ENCODE results near the gene ARPC1B. TPM values are rescaled to one million over a fixed set of nuclear protein-coding genes. Genes with fewer than 3 reads are reported as not detected.
"Not testable (repeated sequence)": the region's sequence is repeated elsewhere in the genome, so short reads cannot be mapped to it uniquely, and the experiment has no call there.

ARPC1B gene
- total RNA-seq, 1 donor from 2014 or later, result 264 TPM

GRCh38 chr7:99384523-99384922 is 10.0 kb downstream of the ARPC1B start:
- peak overlapping the region; percentile 28 for H3K27ac Mint-ChIP-seq
- DNase-seq (ENCODE audit: low spot score), result no peak
- no peak overlapping the region for H3K4me3 Mint-ChIP-seq (ENCODE audit: low read depth)
- H3K4me1 Mint-ChIP-seq (ENCODE audit: low read depth), result peaks cover 25% of the 10 kb centered on the region
- peaks cover 62% of the 10 kb centered on the region for H3K36me3 Mint-ChIP-seq (ENCODE audit: low read depth)
- no peaks in the 10 kb centered on the region for H3K9me3 Mint-ChIP-seq
- no peaks in the 10 kb centered on the region for H3K27me3 Mint-ChIP-seq (ENCODE audit: low read depth)
- intact Hi-C loops (cut with micrococcal nuclease), result no loop called here

- H3K27ac Mint-ChIP-seq, result no peak overlapping the region
- peaks cover 58% of the 10 kb centered on the region for H3K36me3 Mint-ChIP-seq (ENCODE audit: low read depth)
- no peaks in the 10 kb centered on the region for H3K27me3 Mint-ChIP-seq (ENCODE audit: low read depth)
- intact Hi-C loops (cut with micrococcal nuclease), result no loop called here
- no peak overlapping the region for H3K4me3 Mint-ChIP-seq (ENCODE audit: low read depth)
- DNase-seq (ENCODE audit: low spot score), result no peak
- H3K4me1 Mint-ChIP-seq (ENCODE audit: low read depth), result peaks cover 16% of the 10 kb centered on the region
- H3K9me3 Mint-ChIP-seq, result no peaks in the 10 kb centered on the region
These were observed 11.0 kb downstream of the ARPC1B start for GRCh38 chr7:99385564-99385963.

GRCh38 chr7:99386584-99387238 is 12.2 kb downstream of the ARPC1B start:
- Mint-ChIP-seq H3K4me3 (ENCODE audit: low read depth) (no peak overlapping the region), H3K27me3 (ENCODE audit: low read depth) (no peaks in the 10 kb centered on the region), H3K9me3 (no peaks in the 10 kb centered on the region), H3K27ac (peak overlapping the region; percentile 50), H3K4me1 (ENCODE audit: low read depth) (peaks cover 9% of the 10 kb centered on the region), H3K36me3 (ENCODE audit: low read depth) (peaks cover 60% of the 10 kb centered on the region)
- intact Hi-C loops (cut with micrococcal nuclease), result no loop called here
- DNase-seq (ENCODE audit: low spot score), result no peak

- H3K9me3 Mint-ChIP-seq; H3K27me3 Mint-ChIP-seq (ENCODE audit: low read depth); DNase-seq (ENCODE audit: low spot score); intact Hi-C loops (cut with micrococcal nuclease); H3K4me3 Mint-ChIP-seq (ENCODE audit: low read depth): not testable (repeated sequence)
- peaks cover 64% of the 10 kb centered on the region for H3K36me3 Mint-ChIP-seq (ENCODE audit: low read depth)
- peak overlapping the region; percentile 50 for H3K27ac Mint-ChIP-seq
- peaks cover 12% of the 10 kb centered on the region for H3K4me1 Mint-ChIP-seq (ENCODE audit: low read depth)
These were observed 12.7 kb downstream of the ARPC1B start for GRCh38 chr7:99387239-99387635.

DNA sequence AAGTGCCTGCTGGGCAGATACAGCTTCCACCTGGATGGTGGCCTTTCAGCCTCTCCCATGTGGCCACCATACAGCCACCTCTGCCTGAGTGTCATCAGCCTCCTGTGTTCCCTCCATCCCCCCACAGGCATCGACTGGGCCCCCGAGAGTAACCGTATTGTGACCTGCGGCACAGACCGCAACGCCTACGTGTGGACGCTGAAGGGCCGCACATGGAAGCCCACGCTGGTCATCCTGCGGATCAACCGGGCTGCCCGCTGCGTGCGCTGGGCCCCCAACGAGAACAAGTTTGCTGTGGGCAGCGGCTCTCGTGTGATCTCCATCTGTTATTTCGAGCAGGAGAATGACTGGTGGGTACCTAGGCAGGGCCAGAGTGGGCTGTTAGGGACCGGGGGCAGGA is 13.4 kb downstream of the ARPC1B start:
- H3K36me3 Mint-ChIP-seq (ENCODE audit: low read depth), result peaks cover 69% of the 10 kb centered on the region
- H3K27me3 Mint-ChIP-seq (ENCODE audit: low read depth), result no peaks in the 10 kb centered on the region

GRCh38 chr7:99389772-99390171 is 15.2 kb downstream of the ARPC1B start:
- no peak for DNase-seq (ENCODE audit: low spot score)
- intact Hi-C loops (cut with micrococcal nuclease), result no loop called here
- no peaks in the 10 kb centered on the region for H3K9me3 Mint-ChIP-seq
- no peak overlapping the region for H3K27ac Mint-ChIP-seq
- H3K4me3 Mint-ChIP-seq (ENCODE audit: low read depth), result no peak overlapping the region
- H3K4me1 Mint-ChIP-seq (ENCODE audit: low read depth), result peaks cover 9% of the 10 kb centered on the region
- no peaks in the 10 kb centered on the region for H3K27me3 Mint-ChIP-seq (ENCODE audit: low read depth)
- peaks cover 77% of the 10 kb centered on the region for H3K36me3 Mint-ChIP-seq (ENCODE audit: low read depth)

More for the DNA sequence above, 13.4 kb downstream of the ARPC1B start:
- intact Hi-C loops (cut with micrococcal nuclease), result no loop called here
- Mint-ChIP-seq H3K27ac (no peak overlapping the region), H3K4me1 (ENCODE audit: low read depth) (peaks cover 12% of the 10 kb centered on the region), H3K4me3 (ENCODE audit: low read depth) (no peak overlapping the region), H3K9me3 (no peaks in the 10 kb centered on the region)
- DNase-seq (ENCODE audit: low spot score), result no peak

- no peak overlapping the region for H3K4me3 Mint-ChIP-seq (ENCODE audit: low read depth)
- H3K27me3 Mint-ChIP-seq (ENCODE audit: low read depth), result no peaks in the 10 kb centered on the region
- H3K27ac Mint-ChIP-seq, result no peak overlapping the region
- peaks cover 9% of the 10 kb centered on the region for H3K4me1 Mint-ChIP-seq (ENCODE audit: low read depth)
- intact Hi-C loops (cut with micrococcal nuclease), result no loop called here
- no peaks in the 10 kb centered on the region for H3K9me3 Mint-ChIP-seq
- H3K36me3 Mint-ChIP-seq (ENCODE audit: low read depth), result peaks cover 85% of the 10 kb centered on the region
- DNase-seq (ENCODE audit: low spot score), result no peak
These were observed 16.5 kb downstream of the ARPC1B start for GRCh38 chr7:99390941-99391602.

DNA sequence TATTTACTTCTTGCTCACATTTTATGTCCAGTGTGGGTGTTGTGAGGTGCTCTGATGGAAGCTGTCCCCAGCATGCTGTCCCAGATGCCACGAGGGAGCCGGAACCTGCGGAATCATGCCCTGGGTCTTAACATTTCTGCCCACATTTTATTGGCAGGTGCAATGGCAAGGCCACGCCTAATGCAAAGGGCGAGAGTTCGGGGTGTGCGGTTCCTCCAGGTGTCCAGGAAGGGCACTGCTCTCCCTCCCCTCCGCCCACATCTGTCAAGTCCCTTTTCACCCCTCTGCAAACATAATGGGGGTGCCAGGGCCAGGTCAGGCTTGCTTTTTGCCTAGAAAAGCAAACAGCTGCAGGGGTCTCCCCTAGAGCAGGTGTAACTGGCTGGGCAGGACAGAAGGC is 17.5 kb downstream of the ARPC1B start:
- peaks cover 7% of the 10 kb centered on the region for H3K4me1 Mint-ChIP-seq (ENCODE audit: low read depth)
- no peak overlapping the region for H3K4me3 Mint-ChIP-seq (ENCODE audit: low read depth)
- H3K9me3 Mint-ChIP-seq, result no peaks in the 10 kb centered on the region
- intact Hi-C loops (cut with micrococcal nuclease), result loop anchor here (2.0 kb wide), 1 partner anchor 17 kb away; the partner anchor contains the start of gene ARPC1B
- DNase-seq (ENCODE audit: low spot score), result no peak
- peak overlapping the region; percentile 8 for H3K27ac Mint-ChIP-seq
- no peaks in the 10 kb centered on the region for H3K27me3 Mint-ChIP-seq (ENCODE audit: low read depth)
- peaks cover 83% of the 10 kb centered on the region for H3K36me3 Mint-ChIP-seq (ENCODE audit: low read depth)

GRCh38 chr7:99392659-99393354 is 18.3 kb downstream of the ARPC1B start:
- intact Hi-C loops (cut with micrococcal nuclease), result loop anchor here (2.0 kb wide), 1 partner anchor 18 kb away; the partner anchor contains the start of gene ARPC1B
- peak overlapping the region; percentile 55 for H3K27ac Mint-ChIP-seq
- peaks cover 8% of the 10 kb centered on the region for H3K4me1 Mint-ChIP-seq (ENCODE audit: low read depth)
- peaks cover 86% of the 10 kb centered on the region for H3K36me3 Mint-ChIP-seq (ENCODE audit: low read depth)
- peak; percentile 78 for DNase-seq (ENCODE audit: low spot score)
- no peaks in the 10 kb centered on the region for H3K27me3 Mint-ChIP-seq (ENCODE audit: low read depth)
- H3K4me3 Mint-ChIP-seq (ENCODE audit: low read depth), result peak overlapping the region; percentile 54
- H3K9me3 Mint-ChIP-seq, result no peaks in the 10 kb centered on the region

DNA sequence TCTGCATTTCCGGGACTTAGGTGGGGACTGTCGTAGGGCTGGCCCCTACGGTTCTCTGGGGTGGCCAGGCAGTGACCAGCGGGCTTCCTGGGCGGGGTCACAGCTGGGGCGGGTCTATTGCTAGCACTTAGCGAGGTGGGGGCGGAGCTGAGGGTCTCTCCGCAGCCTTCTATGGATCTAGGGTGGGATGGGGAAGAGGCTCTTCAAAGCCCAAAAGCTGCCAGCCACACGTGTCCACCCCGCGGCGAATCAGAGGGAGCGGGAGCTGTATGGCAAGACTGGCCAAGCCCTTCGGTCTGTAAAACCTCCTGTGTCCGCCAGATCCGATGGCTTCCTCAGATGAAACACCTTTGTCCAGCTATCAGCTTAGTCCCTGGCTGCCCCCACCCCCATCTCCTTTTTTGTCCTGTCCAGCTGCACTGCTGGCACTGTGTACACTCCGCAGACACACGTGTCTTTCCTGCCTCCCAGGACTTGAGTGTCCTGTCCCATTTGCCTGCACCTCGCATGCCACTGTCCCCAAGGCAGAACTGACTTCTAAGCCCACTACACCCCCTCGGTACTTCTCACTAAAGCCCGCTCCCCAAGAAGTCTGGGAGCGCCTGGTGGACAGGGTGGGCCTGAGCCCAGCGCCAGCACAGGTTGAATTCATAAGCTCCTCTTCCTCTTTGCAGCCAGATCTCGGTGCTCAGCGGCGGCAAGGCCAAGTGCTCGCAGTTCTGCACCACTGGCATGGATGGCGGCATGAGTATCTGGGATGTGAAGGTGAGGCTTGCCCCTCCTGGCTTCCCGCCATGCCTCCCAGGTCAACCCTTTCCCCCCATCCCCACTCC is 19.0 kb downstream of the ARPC1B start:
- peak overlapping the region; percentile 55 for H3K27ac Mint-ChIP-seq
- H3K27me3 Mint-ChIP-seq (ENCODE audit: low read depth), result no peaks in the 10 kb centered on the region
- intact Hi-C loops (cut with micrococcal nuclease), result loop anchor here (2.0 kb wide), 1 partner anchor 19 kb away; the partner anchor contains the start of gene ARPC1B
- no peaks in the 10 kb centered on the region for H3K9me3 Mint-ChIP-seq
- peak overlapping the region; percentile 30 for H3K4me3 Mint-ChIP-seq (ENCODE audit: low read depth)
- H3K36me3 Mint-ChIP-seq (ENCODE audit: low read depth), result peaks cover 86% of the 10 kb centered on the region
- H3K4me1 Mint-ChIP-seq (ENCODE audit: low read depth), result peaks cover 12% of the 10 kb centered on the region
- no peak for DNase-seq (ENCODE audit: low spot score)

DNA sequence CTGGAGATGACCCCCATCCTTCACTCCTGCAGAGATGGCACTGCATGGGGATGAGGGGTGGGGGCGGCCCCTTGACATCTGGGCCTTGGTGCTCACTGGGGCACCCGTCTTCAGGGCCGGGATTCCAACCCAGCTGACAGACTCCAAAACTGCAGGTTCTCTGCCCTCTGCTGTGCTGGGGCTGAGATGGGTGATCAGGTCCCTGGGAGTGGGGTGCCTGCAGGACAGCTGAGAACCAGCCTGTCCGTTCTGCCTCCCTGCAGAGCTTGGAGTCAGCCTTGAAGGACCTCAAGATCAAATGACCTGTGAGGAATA is 19.6 kb downstream of the ARPC1B start:
- no peak for DNase-seq (ENCODE audit: low spot score)
- H3K36me3 Mint-ChIP-seq (ENCODE audit: low read depth), result peaks cover 87% of the 10 kb centered on the region
- intact Hi-C loops (cut with micrococcal nuclease), result no loop called here
- no peak overlapping the region for H3K4me3 Mint-ChIP-seq (ENCODE audit: low read depth)
- H3K27me3 Mint-ChIP-seq (ENCODE audit: low read depth), result no peaks in the 10 kb centered on the region
- peaks cover 12% of the 10 kb centered on the region for H3K4me1 Mint-ChIP-seq (ENCODE audit: low read depth)
- no peaks in the 10 kb centered on the region for H3K9me3 Mint-ChIP-seq
- peak overlapping the region; percentile 33 for H3K27ac Mint-ChIP-seq

- Mint-ChIP-seq H3K27ac (no peak overlapping the region), H3K36me3 (ENCODE audit: low read depth) (peaks cover 86% of the 10 kb centered on the region), H3K4me1 (ENCODE audit: low read depth) (peaks cover 12% of the 10 kb centered on the region), H3K9me3 (no peaks in the 10 kb centered on the region), H3K27me3 (ENCODE audit: low read depth) (no peaks in the 10 kb centered on the region), H3K4me3 (ENCODE audit: low read depth) (no peak overlapping the region)
- DNase-seq (ENCODE audit: low spot score), result no peak
- intact Hi-C loops (cut with micrococcal nuclease), result loop anchor here (5.0 kb wide), 1 partner anchor 1857 kb away; no protein-coding TSS in a partner anchor
These were observed 21.2 kb downstream of the ARPC1B start for GRCh38 chr7:99395616-99396327.
